GM12878 (cell line): Measurements from ENCODE around the gene SPINT2. TPM values are rescaled to one million over a fixed set of nuclear protein-coding genes. Genes with fewer than 3 reads are reported as not detected.
"Not testable (repeated sequence)": the region's sequence is repeated elsewhere in the genome, so short reads cannot be mapped to it uniquely, and the experiment has no call there.

Experiments
- ATAC-seq: fragments of 200-7000 bp; cut with Tn5 transposase; 3 replicates; pipeline ENCODE4 v1.9.1; 2020; ENCODE audit warnings: mild to moderate bottlenecking, moderate library complexity
- BruUV-seq: library from RNA; stranded (reverse); fragments of 400-500 nt; replicated peaks from 2 replicates; lab custom pipeline; 2021; lab: Mats Ljungman, UMichigan
- CTCF ChIA-PET: fragments of 300-600 bp; sonication (Branson Sonifier 250); formaldehyde crosslinking; extraction: SDS; loops from one replicate; lab custom pipeline; 2021; ENCODE audit warnings: inconsistent platforms; lab: Yijun Ruan, JAX
- POLR2A ChIA-PET: fragments of 350-600 bp; formaldehyde crosslinking; extraction: SDS; loops from one replicate; lab custom pipeline; 2021; ENCODE audit warnings: inconsistent platforms; lab: Charles Lee
- RAD21 ChIA-PET: fragments of 300-600 bp; sonication (Branson Sonifier 250); formaldehyde crosslinking; loops from one replicate; lab custom pipeline; 2023; ENCODE audit warnings: antibody characterized with exemption; ENCODE audit not compliant: unreplicated experiment; lab: Charles Lee
- SMC1A ChIA-PET: fragments of 300-600 bp; sonication (Branson Sonifier 250); formaldehyde crosslinking; loops from one replicate; lab custom pipeline; 2023; ENCODE audit not compliant: unreplicated experiment, uncharacterized antibody; lab: Charles Lee
- DNase-seq: peaks from one replicate; pipeline ENCODE4 v3.0.0-alpha.2; 2011; ENCODE audit warnings: low read depth, low spot score
- FAIRE-seq: peaks from 3 replicates; lab custom pipeline; 2011; peaks lifted over from hg19 to GRCh38; lab: Jason Lieb, UNC
- H2AFZ ChIP-seq: 2 replicates; pipeline ENCODE4 v1.6.0; 2011; ENCODE audit warnings: low read depth, low read length, control low read depth; ENCODE audit not compliant: control insufficient read depth
- H3K27ac ChIP-seq: 2 replicates; pipeline ENCODE4 v1.5.1; 2011; ENCODE audit warnings: control low read depth; ENCODE audit not compliant: control insufficient read depth, insufficient read depth
- H3K27me3 ChIP-seq, 2 experiments: replicated peaks in 1 of 2; 2 replicates each; pipeline versions ENCODE4 v1.6.0 to v1.6.1; 2011; ENCODE audit warnings: low read length in 1 of 2; ENCODE audit not compliant: control insufficient read depth in 2 of 2, insufficient read depth in 2 of 2
- H3K36me3 ChIP-seq, 2 experiments: 2 replicates each; pipeline ENCODE4 v1.5.1; 2011; ENCODE audit warnings: low read length in 1 of 2; ENCODE audit not compliant: control insufficient read depth in 2 of 2, insufficient read depth in 2 of 2
- H3K4me1 ChIP-seq: 2 replicates; pipeline ENCODE4 v1.6.1; 2011; ENCODE audit warnings: mild to moderate bottlenecking, low read length, moderate library complexity, mixed read lengths; ENCODE audit not compliant: control insufficient read depth, insufficient read depth
- H3K4me2 ChIP-seq: 2 replicates; pipeline ENCODE4 v1.6.0; 2011; ENCODE audit warnings: control low read depth; ENCODE audit not compliant: control insufficient read depth, insufficient read depth
- H3K4me3 ChIP-seq: fragments of 200-600 bp; sonication (generic); 2 replicates; pipeline ENCODE4 v1.5.1; 2016
- H3K79me2 ChIP-seq: 2 replicates; pipeline ENCODE4 v1.6.0; 2011; ENCODE audit warnings: low read length; ENCODE audit not compliant: control insufficient read depth, insufficient read depth
- H3K9ac ChIP-seq: 2 replicates; pipeline ENCODE4 v1.8.0; 2011; ENCODE audit warnings: low read length, control low read depth, mixed read lengths; ENCODE audit not compliant: control insufficient read depth, insufficient read depth
- H3K9me3 ChIP-seq: replicated peaks from 3 replicates; pipeline ENCODE4 v1.5.1; 2011; ENCODE audit warnings: mild to moderate bottlenecking, low read length; ENCODE audit not compliant: control insufficient read depth, insufficient read depth
- H4K20me1 ChIP-seq: 2 replicates; pipeline ENCODE4 v1.6.0; 2011; ENCODE audit not compliant: control insufficient read depth, insufficient read depth
- EGR1 ChIP-seq, 2 experiments: IDR thresholded peaks; 1 replicate in 1 of 2; 2 replicates in 1 of 2; pipeline ENCODE4 v1.6.1; 2011 to 2012; ENCODE audit warnings: low read depth in 2 of 2, low read length in 2 of 2, borderline replicate concordance in 1 of 2, mild to moderate bottlenecking in 1 of 2, moderate library complexity in 1 of 2
- RAD51 ChIP-seq: fragments of 450-650 bp; IDR thresholded peaks from 2 replicates; pipeline ENCODE4 v1.6.1; 2016; ENCODE audit warnings: moderate library complexity, mild to moderate bottlenecking, inconsistent platforms
- STAT1 ChIP-seq: fragments of 450-650 bp; conservative IDR thresholded peaks from 2 replicates; pipeline ENCODE4 v1.6.1; 2014; ENCODE audit warnings: antibody characterized with exemption, mild to moderate bottlenecking
- TCF3 ChIP-seq: IDR thresholded peaks from 2 replicates; pipeline ENCODE4 v1.6.1; 2012; ENCODE audit warnings: low read depth, mild to moderate bottlenecking, low read length, borderline replicate concordance; ENCODE audit not compliant: insufficient read depth
- YY1 ChIP-seq: IDR thresholded peaks from 2 replicates; pipeline ENCODE4 v1.6.1; 2011; ENCODE audit warnings: low read depth, mild to moderate bottlenecking, low read length
- WGBS: methylation state at CpG from one replicate; pipeline ENCODE4 v1.1.6; 2016; ENCODE audit warnings: low lambda C conversion rate; ENCODE audit not compliant: insufficient replicate concordance, insufficient coverage; ENCODE audit errors: missing lambda C conversion rate; 5-methylcytosine and 5-hydroxymethylcytosine counted together
- in situ Hi-C: fragments of 300-500 bp; cut with MboI; formaldehyde crosslinking; loops from 9 replicates; pipeline ENCODE4 v1.14.3; 2018; ENCODE audit warnings: mixed read lengths
- intact Hi-C: fragments of 100-400 bp; cut with micrococcal nuclease; formaldehyde crosslinking; loops from one replicate; pipeline ENCODE4 v1.14.2; 2022; ENCODE audit not compliant: unreplicated experiment
- polyA plus RNA-seq, 11 experiments: library from polyadenylated mRNA; depleted of rRNA in 4 of 11; unstranded in 6 of 11; stranded (reverse) in 5 of 11; fragments of >200 nt; fragmentation: Nextera tagmentation in 4 of 11; fragmentation: Illumina TruSeq in 1 of 11; extraction: Ambion mirVana in 4 of 11; extraction: Trizol in 1 of 11; gene quantifications; 1 replicate in 1 of 11; 2 replicates in 10 of 11; pipeline versions ENCODE4 v1.2.1 to v1.2.3, GENCODE V29; 2011 to 2016; ENCODE audit warnings: inconsistent platforms in 2 of 11, missing spikeins in 2 of 11, low read depth in 1 of 11
- total RNA-seq, 4 experiments: library from RNA; depleted of rRNA in 3 of 4; stranded (reverse); fragments of >200 nt in 3 of 4; fragmentation: Illumina TruSeq in 1 of 4; extraction: Trizol in 1 of 4; gene quantifications; 2 replicates each; pipeline versions ENCODE4 v1.2.1 to v1.2.3, GENCODE V29; 2013 to 2021
- TF ChIP-seq, protein P1 (sequence below): fragments of 150-350 bp; IDR thresholded peaks from 2 replicates; pipeline ENCODE4 v1.6.1; 2014; ENCODE audit warnings: mild to moderate bottlenecking, low read depth, low read length

SPINT2 gene
- total and polyA plus RNA-seq, 10 of the 15 experiments (the other 5 are each of a cell fraction or from before 2014, with no cell fraction given): 0.15 to 26.5 (median 17.5) TPM

DNA sequence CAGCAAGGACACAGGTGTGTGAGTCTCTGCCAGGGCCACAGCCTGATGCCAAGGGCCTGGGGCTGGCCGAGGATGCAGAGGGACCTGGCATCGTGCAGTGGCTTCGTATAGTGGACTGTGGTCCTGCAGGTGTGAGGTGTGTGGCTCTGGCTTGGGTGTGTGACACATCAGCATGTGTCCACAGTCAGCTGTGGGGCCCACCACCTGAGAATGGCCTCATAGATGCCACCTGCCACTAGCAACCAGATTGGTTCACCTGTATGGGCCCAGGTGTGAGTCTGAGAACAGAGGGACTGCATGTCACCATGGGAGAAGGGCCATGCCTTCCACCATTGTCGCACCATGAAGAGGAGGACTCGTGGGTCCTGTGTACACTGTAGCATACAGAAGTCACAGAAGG lies 10.6 kb upstream of the SPINT2 start:
- DNase-seq (no peak), ATAC-seq (no peak), FAIRE-seq (no peak)
- H3K79me2 ChIP-seq: no peaks in the 10 kb centered on the region
- H2AFZ ChIP-seq: no peak overlapping the region
- no peak overlapping the region for H3K27ac ChIP-seq
- in situ Hi-C loops (no loop called here), intact Hi-C loops (no loop called here)
- no peak overlapping the region for H3K9ac ChIP-seq
- H3K4me3 ChIP-seq: no peak overlapping the region
- RAD21 ChIA-PET: no interaction called here
- WGBS: 49% methylated on average over 5 of the region's 5 CpGs
- TF ChIP-seq EGR1 (IDR thresholded peaks at IDR 0.05; ENCODE audit: borderline replicate concordance in 1 of 2, low read depth in 2 of 2, low read length in 2 of 2): no peak
- TF ChIP-seq YY1: no peak
- SMC1A ChIA-PET: no interaction called here
- H3K36me3 ChIP-seq: no peaks in the 10 kb centered on the region
- CTCF ChIA-PET: interaction anchor here (1.6 kb wide), 1 partner anchor 9 kb away, joined by 4 read pairs; no protein-coding TSS in a partner anchor
- no TSS peak for BruUV-seq
- H3K4me2 ChIP-seq: no peak overlapping the region
- no peaks in the 10 kb centered on the region for H4K20me1 ChIP-seq
- no peaks in the 10 kb centered on the region for H3K4me1 ChIP-seq
- no peaks in the 10 kb centered on the region for H3K9me3 ChIP-seq
- peaks cover 0 to 4% of the 10 kb centered on the region in 2 experiments; a peak in 3 of 4 replicates for H3K27me3 ChIP-seq
- POLR2A ChIA-PET: no interaction called here

DNA sequence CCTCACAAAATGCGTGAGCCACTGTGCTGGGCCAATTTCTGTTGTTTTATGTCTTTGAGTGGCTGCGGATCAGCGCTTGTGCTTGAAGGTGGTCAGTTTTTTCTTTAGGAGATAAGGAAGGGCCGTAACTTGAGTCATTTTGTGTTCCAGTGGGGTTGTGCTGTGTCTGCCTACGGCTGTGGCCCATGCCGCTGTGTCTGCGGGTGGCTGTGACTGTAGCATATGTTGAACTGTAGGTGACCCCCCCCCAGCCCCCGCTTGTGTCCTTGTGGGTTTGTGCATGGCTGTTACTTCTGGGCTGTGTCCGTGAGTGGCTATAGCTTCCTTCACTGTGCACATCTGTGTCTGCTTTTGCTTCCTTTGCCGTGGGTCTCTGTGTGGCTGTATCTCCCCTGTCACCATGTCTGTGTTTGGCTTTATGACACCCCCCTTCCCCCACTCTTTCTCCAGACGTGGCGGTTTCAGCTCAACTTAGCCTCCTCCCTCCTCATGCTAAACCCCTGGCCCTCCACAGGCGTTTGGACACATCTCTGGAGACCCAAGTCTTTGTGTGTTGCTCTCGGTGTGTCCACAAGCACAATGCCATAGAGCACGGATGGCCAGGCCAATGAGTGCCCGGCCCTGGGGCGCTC lies 8.9 kb upstream of the SPINT2 start:
- WGBS: 32% methylated on average over 17 of the region's 17 CpGs
- DNase-seq (no peak), FAIRE-seq (no peak), ATAC-seq (no peak; the same call in 2 of the 3 replicates)
- Histone ChIP-seq H3K27ac (no peak overlapping the region), H3K27me3 (peaks cover 0 to 4% of the 10 kb centered on the region in 2 experiments; a peak in 3 of 4 replicates), H3K4me3 (no peak overlapping the region), H3K4me1 (no peaks in the 10 kb centered on the region), H3K36me3 (no peaks in the 10 kb centered on the region), H3K9me3 (no peaks in the 10 kb centered on the region), H3K9ac (no peak overlapping the region), H3K79me2 (no peaks in the 10 kb centered on the region), H2AFZ (no peak overlapping the region), H3K4me2 (no peak overlapping the region), H4K20me1 (no peaks in the 10 kb centered on the region)
- intact Hi-C loops: no loop called here
- no TSS peak for BruUV-seq
- SMC1A ChIA-PET: no interaction called here
- in situ Hi-C loops: no loop called here
- POLR2A ChIA-PET: no interaction called here
- RAD21 ChIA-PET: interaction anchor here (1.7 kb wide), 1 partner anchor 29 kb away, joined by 3 read pairs; no protein-coding TSS in a partner anchor
- no peak for TF ChIP-seq STAT1
- no peak for TF ChIP-seq TCF3
- TF ChIP-seq RAD51: no peak
- TF ChIP-seq, protein P1, sequence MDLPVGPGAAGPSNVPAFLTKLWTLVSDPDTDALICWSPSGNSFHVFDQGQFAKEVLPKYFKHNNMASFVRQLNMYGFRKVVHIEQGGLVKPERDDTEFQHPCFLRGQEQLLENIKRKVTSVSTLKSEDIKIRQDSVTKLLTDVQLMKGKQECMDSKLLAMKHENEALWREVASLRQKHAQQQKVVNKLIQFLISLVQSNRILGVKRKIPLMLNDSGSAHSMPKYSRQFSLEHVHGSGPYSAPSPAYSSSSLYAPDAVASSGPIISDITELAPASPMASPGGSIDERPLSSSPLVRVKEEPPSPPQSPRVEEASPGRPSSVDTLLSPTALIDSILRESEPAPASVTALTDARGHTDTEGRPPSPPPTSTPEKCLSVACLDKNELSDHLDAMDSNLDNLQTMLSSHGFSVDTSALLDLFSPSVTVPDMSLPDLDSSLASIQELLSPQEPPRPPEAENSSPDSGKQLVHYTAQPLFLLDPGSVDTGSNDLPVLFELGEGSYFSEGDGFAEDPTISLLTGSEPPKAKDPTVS: no peak
- CTCF ChIA-PET: interaction anchor here (1.1 to 1.2 kb wide), 2 partner anchors 10 to 77 kb away, joined by 3 to 4 read pairs; no protein-coding TSS in a partner anchor

DNA sequence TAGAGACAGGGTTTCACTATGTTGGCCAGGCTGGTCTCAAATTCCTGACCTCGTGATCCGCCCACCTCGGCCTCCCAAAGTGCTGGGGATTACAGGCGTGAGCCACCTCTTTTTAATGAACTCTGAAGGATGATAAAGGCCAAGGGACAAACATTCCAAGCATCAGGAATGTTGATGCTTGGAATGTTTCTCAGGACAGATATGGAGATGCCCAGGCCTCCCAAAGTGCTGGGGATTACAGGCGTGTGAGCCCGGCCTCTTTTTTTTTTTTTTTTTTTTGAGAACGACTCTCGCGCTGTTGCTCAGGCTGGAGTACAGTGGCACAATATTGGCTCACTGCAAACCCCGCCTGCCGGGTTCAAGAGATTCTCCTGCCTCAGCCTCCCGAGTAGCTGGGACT lies 2.4 kb upstream of the SPINT2 start:
- in situ Hi-C loops, H3K9me3 ChIP-seq, BruUV-seq, DNase-seq, H3K27ac ChIP-seq, SMC1A ChIA-PET, ATAC-seq, H3K27me3 ChIP-seq, intact Hi-C loops, H3K4me3 ChIP-seq, RAD21 ChIA-PET, CTCF ChIA-PET, H3K36me3 ChIP-seq, H3K9ac ChIP-seq, FAIRE-seq, H3K4me1 ChIP-seq, H3K79me2 ChIP-seq, H2AFZ ChIP-seq, H4K20me1 ChIP-seq, H3K4me2 ChIP-seq: not testable (repeated sequence)
- WGBS: 93% methylated on average over 9 of the region's 12 CpGs
- POLR2A ChIA-PET: interaction anchor here (0.7 kb wide), 1 partner anchor 356 kb away, joined by 4 read pairs; the partner anchor contains the start of gene MAP4K1
